NCI-H1930 (cell line): Measurements from ENCODE around the gene HDAC5.
"Not testable (repeated sequence)": the region's sequence is repeated elsewhere in the genome, so short reads cannot be mapped to it uniquely, and the experiment has no call there.

Source experiments
- DNase-seq, 2 experiments: peaks; one replicate each; lab custom pipeline; 2025; lab: John Stamatoyannopoulos, UW

Gene HDAC5

GRCh38 chr17:44110823-44111633 is 12.4 kb downstream of the HDAC5 start:
- DNase-seq, result no peak

DNA sequence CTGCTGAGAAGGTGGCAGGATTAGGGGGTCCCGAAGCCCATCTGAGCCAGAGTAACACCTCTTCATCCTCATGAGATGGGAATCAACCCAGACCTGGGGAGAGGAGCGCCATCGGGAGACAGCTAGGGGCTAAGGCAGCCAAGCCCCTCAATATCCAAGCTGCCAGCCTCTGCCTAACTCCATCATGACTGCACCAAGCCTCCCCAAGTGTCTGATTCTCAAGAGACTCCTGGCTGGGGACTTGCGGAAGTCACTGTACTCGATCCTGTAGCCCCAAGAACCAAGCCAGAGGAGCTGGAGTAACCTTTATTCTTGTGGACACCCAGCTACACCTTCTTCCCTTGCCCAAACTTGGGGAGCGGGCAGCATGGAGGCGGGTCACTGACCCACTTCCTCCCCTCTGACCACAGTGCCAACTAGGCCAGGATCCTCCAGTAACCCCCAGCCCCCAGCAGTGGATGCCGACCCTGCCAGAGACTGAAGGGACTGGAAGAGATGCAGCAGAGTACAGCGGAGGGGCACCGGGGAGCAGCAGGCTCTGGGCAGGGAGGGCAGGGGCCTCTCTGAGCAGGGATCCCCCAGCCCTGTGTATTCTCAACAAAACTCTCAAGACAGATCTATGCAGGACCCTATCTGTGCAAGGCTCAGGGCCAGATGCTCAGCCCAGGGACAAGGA is 13.3 kb downstream of the HDAC5 start:
- no peak for DNase-seq

DNA sequence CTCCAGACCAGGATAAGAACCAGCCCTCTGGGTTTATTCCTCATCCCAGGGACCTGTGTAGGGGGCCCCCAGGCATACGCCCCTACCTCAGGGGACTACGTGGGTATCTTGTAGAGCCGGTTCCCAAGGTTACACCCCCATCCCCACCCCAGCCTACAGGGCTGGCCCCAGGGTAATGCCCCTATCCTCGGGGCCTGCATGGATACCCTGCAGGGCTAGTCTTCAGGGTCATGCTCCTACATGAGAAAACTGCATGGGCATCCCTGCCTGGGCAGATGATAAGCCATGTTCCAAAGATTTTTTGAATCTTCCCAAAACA is 14.2 kb downstream of the HDAC5 start:
- no peak for DNase-seq

GRCh38 chr17:44108440-44109311 is 14.8 kb downstream of the HDAC5 start:
- DNase-seq, result no peak

DNA sequence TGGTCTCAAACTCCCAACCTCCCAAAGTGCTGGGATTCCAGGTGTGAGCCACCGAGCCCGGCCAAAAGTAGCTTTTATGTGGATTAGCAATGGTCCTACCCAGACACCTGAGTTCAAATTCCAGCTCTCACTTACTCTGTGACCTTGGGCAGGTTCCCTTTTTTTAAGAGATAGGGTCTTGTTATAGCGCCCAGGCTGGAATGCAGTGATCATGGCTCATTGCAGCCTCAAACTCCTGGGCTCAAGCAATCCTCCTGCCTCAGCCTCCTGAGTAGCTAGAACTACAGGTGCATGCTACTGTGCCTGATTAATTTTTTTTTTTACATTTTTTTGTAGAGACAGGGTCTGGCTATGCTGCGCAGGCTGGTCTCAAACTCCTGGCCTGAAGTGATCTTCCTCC is 16.6 kb downstream of the HDAC5 start:
- no peak for DNase-seq

DNA sequence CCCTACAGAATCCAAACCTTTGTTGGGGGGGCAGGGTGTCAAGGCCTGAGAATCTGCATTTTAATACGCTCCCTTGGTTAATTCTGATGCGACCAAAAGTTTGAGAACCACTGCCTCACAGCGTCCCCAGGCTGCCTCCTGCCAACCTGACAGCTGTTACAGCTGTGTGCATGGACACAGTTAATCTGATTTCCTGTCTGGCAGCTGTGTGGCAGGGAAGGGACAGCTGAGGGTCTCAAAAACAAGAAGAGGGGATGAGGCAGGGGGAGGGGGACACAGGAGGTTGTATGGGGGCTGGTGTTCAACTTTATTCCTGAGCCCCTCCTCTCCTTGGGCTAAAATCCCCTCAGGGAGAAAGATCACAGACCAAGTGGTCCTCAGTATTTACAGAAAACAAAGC is 17.5 kb downstream of the HDAC5 start:
- DNase-seq, result no peak

GRCh38 chr17:44105483-44105882 is 18.0 kb downstream of the HDAC5 start:
- DNase-seq, result no peak

DNA sequence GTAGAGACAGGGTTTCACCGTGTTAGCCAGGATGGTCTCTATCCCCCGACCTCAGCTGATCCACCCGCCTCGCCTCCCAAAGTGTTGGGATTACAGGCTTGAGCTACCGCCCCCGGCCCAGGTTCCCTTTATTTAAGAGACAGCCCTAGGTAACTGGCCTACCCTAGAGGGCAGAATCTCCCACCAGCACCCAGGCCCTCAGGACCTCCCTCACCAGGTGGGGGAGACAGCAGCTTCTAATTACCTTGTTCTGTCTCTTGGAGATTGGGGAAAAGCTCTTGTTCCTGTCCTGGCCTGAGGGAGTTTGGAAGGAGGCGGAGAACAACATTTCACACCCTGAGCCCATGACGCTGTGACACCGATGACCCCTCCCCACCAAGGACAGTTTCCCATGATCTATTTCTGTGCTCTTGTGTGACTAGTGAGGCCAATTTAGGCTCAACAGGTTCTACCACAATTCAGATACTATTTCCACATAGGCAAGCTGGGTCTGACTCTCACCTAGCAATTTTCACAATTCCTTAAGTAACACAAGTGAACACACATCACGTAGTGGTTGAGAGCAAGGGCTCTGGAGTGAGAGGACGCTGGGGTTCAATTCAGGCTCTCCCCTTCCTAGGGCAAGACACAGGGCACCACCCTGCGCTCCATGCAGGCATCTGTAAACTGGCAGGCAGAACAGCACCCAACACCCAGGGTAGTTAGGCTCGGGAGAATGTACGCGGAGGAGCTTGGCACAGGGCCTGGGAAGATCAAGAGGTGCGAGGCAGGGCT is 20.4 kb downstream of the HDAC5 start:
- no peak for DNase-seq

DNA sequence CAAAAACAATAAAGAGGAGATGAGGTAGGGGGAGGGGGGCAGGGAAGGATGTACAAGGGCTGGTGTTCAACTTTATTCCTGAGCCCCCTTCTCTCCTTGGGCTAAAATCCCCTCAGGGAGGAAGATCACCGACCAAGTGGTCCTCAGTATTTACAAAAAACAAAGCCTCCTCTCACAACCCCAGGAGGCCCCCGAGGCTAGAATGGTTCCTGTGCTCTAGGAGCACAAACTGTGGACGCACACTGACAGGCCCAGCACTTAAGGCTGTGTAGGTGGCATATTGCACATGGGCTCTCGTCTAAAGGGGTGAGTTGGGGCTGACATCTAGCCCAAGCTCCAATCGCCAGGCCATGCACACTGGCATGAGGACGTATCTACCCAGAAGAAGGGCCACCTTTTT is 21.6 kb downstream of the HDAC5 start:
- not testable (repeated sequence) for DNase-seq

- DNase-seq, result no peak
Measured at GRCh38 chr17:44097110-44097958, 26.1 kb downstream of the HDAC5 start.

GRCh38 chr17:44095647-44096496 is 27.6 kb downstream of the HDAC5 start:
- DNase-seq, result no peak

- DNase-seq, result no peak
Measured at GRCh38 chr17:44095388-44095646, 28.1 kb downstream of the HDAC5 start.

- DNase-seq, result no peak
Measured at GRCh38 chr17:44094701-44095387, 28.6 kb downstream of the HDAC5 start.

- no peak for DNase-seq
Measured at GRCh38 chr17:44093231-44093900, 30.1 kb downstream of the HDAC5 start.

- no peak for DNase-seq
Measured at GRCh38 chr17:44092051-44092450, 31.4 kb downstream of the HDAC5 start.

- no peak for DNase-seq
Measured at GRCh38 chr17:44091200-44091997, 32.0 kb downstream of the HDAC5 start.

GRCh38 chr17:44088254-44088653 is 35.2 kb downstream of the HDAC5 start:
- no peak for DNase-seq

GRCh38 chr17:44087319-44087718 is 36.1 kb downstream of the HDAC5 start:
- DNase-seq, result no peak
